Activated CD4-positive, alpha-beta T cell treated with anti-CD3 and anti-CD28 coated beads for 36 hours (primary cell): ENCODE results near the gene TIMM10B. TPM values are rescaled to one million over a fixed set of nuclear protein-coding genes. Genes with fewer than 3 reads are reported as not detected.

ENCODE experiments used
- ATAC-seq: fragments of 200-7000 bp; cut with Tn5 transposase; one replicate; pipeline ENCODE4 v1.10.0; 2021; ENCODE audit warnings: mild to moderate bottlenecking, moderate library complexity
- CTCF ChIA-PET: fragments of 350-600 bp; sonication (Branson Sonifier 250); formaldehyde crosslinking; loops from one replicate; lab custom pipeline; 2021; ENCODE audit warnings: antibody characterized with exemption; lab: Charles Lee
- POLR2A ChIA-PET: fragments of 350-600 bp; sonication (Branson Sonifier 250); formaldehyde crosslinking; loops from one replicate; lab custom pipeline; 2021; ENCODE audit warnings: antibody characterized with exemption, inconsistent platforms; lab: Charles Lee
- DNase-seq: peaks from one replicate; pipeline ENCODE4 v3.0.0-alpha.2; 2020
- H3K27ac Mint-ChIP-seq: one replicate; pipeline ENCODE4 v1.8.0; 2021; ENCODE audit warnings: mixed read lengths
- H3K27me3 Mint-ChIP-seq: one replicate; pipeline ENCODE4 v1.8.0; 2021; ENCODE audit warnings: mixed read lengths
- H3K36me3 Mint-ChIP-seq: one replicate; pipeline ENCODE4 v1.8.0; 2021; ENCODE audit warnings: low read depth, mixed read lengths
- H3K4me1 Mint-ChIP-seq: one replicate; pipeline ENCODE4 v1.8.0; 2021; ENCODE audit warnings: mixed read lengths
- H3K4me3 Mint-ChIP-seq: one replicate; pipeline ENCODE4 v1.8.0; 2021; ENCODE audit warnings: mild to moderate bottlenecking, moderate library complexity, mixed read lengths
- H3K9me3 Mint-ChIP-seq: one replicate; pipeline ENCODE4 v1.8.0; 2021; ENCODE audit warnings: low read depth, mixed read lengths
- intact Hi-C, 2 experiments: fragments of 100-400 bp; cut with DNase I in 1 of 2; cut with micrococcal nuclease in 1 of 2; formaldehyde crosslinking; loops; one replicate each; pipeline versions ENCODE4 v1.14.2 to v1.15.1; 2022 to 2024; cut with DNase I, micrococcal nuclease
- total RNA-seq, 2 experiments: library from RNA; stranded (reverse); gene quantifications; one replicate each; pipeline ENCODE4 v1.2.3, GENCODE V29; 2021

Gene TIMM10B, protein sequence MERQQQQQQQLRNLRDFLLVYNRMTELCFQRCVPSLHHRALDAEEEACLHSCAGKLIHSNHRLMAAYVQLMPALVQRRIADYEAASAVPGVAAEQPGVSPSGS
- total RNA-seq, result 10 to 100 TPM; 27.1 to 39.2 TPM

DNA sequence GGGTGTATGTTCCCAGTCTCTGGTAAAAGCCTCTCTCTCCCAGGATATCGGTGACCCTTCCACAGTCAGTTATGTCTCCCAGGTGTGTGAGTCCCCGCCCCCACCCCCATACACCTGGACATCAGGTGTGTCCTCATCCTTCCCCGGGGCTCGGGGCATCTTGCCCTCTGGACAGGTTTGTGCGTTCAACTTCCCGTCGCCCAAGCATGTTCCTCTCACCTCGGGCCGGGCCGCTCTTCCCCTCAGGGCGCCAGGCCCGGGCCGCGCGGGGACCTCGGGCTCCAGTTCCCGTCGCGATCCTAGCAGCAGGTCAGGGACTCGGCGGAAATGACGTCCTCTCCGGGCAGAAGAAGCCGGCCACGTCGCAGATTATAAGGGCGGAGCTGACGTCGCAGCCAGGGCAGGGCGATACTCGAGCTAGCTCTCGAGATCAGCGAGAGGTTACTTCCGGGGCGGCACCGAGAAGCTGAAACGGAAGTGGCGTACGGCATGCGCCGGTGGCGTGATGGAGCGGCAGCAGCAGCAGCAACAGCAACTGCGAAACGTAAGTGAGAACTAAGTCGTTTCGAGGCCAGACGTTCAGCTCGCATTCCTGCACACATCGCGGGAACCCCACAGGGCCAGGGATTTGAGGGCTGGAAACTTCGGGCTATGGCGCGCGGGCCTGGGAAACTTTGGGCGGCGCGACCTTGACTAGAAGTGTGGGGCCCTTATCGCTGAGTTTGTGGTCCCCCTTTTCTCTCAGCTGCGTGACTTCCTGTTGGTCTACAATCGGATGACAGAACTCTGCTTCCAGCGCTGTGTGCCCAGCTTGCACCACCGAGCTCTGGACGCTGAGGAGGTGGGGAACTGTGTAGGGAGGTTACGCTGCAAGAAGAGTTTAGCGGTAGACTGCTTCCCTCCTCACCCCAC lies at the start of gene TIMM10B, which contains the start of gene ARFIP2:
TSS of gene TIMM10B (plus strand) at position 490 of the 912 bp plus-strand sequence. CDS start at position 506, 16 bp downstream.
TSS of gene ARFIP2 (minus strand) at position 320 of the 912 bp plus-strand sequence. CDS start 910 bp downstream, outside the sequence.
- POLR2A ChIA-PET, result interaction anchor here (0.7 to 1.3 kb wide), 9 partner anchors 9 to 247 kb away, joined by 3 to 7 read pairs (median 4); partner anchors contain the start of genes FHIP1B, MRPL17, SMPD1 and TAF10
- peak; percentile 99 for DNase-seq
- Mint-ChIP-seq H3K27ac (peak within 1 kb of the TSS; percentile 92), H3K9me3 (no peaks in the 10 kb centered on the region), H3K36me3 (peaks cover 22% of the 10 kb centered on the region), H3K4me3 (peak within 1 kb of the TSS; percentile 80), H3K4me1 (peaks cover 30% of the 10 kb centered on the region), H3K27me3 (no peaks in the 10 kb centered on the region)
- CTCF ChIA-PET, result interaction anchor here (0.6 to 2.2 kb wide), 15 partner anchors 13 to 478 kb away, joined by 3 to 15 read pairs (median 4); partner anchors contain the start of genes HPX, MRPL17 and SMPD1
- peak; percentile 98 for ATAC-seq
- intact Hi-C loops, result loop anchor here (1.0 to 10.0 kb wide), 17 partner anchors 51 to 1034 kb away; partner anchors contain the start of genes APBB1 (in 2 of the 2), FHIP1B (in 2 of the 2), ILK (in 2 of the 2) and MRPL17 (in 2 of the 2)

DNA sequence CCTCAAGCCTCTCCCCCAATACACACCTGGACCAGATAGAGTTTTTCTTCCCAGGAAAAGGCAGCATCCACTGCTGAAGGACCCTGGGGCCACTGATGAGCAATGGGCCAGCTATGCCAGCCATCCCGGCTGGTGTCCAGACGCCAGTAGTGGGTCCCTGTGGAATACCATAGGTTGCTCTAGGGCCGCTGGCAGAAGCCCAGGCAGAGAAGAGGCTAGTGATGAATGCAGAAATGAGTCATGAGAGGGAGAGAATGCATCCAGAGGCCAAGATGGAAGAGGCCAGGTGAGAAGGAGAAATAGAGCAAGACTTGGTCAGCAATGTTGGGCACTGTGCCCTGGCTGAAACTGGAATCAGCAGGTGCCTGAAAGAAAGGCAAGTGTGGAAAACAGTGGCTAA lies 49.4 kb upstream of the TIMM10B start:
- no peak overlapping the region for H3K27ac Mint-ChIP-seq
- no peaks in the 10 kb centered on the region for H3K36me3 Mint-ChIP-seq
- peaks cover 5% of the 10 kb centered on the region for H3K4me1 Mint-ChIP-seq
- ATAC-seq (no peak), DNase-seq (no peak)
- ChIA-PET POLR2A (no interaction called here), CTCF (interaction anchor here (2.2 kb wide), 1 partner anchor 53 kb away, joined by 18 read pairs; no protein-coding TSS in a partner anchor)
- no peaks in the 10 kb centered on the region for H3K27me3 Mint-ChIP-seq
- intact Hi-C loops, result no loop called here
- no peak overlapping the region for H3K4me3 Mint-ChIP-seq
- no peaks in the 10 kb centered on the region for H3K9me3 Mint-ChIP-seq

DNA sequence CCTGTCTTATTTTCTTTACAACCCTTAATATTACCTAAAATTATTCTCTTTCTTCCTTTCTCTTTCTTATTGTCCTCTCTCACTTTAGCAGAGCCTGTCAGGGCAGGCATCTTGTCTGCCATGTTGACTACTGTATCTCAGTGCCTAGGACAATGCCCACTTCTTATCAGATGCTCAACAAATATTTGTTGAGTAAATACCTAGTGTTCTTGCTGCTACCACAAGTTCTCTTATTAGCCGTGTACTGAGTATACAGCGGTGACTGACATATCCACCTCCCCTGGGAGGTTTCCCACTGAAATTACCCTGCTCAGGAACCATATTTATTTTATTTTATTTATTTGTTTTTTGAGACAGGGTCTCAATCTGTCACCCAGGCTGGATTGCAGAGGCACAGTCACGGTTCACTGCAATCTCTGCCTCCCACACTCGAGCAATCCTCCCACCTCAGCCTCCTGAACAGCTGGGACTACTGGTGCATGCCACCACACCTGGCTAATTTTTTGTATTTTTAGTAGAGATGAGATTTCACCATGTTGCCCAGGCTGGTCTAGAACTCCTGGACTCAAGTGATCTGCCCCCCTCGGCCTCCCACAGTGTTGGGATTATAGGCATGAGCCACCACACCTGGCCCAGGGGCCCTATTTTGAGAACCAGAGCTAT lies 47.2 kb upstream of the TIMM10B start:
- no peaks in the 10 kb centered on the region for H3K27me3 Mint-ChIP-seq
- ATAC-seq, result no peak
- DNase-seq, result no peak
- intact Hi-C loops, result no loop called here
- no peak overlapping the region for H3K27ac Mint-ChIP-seq
- no peak overlapping the region for H3K4me3 Mint-ChIP-seq
- H3K36me3 Mint-ChIP-seq, result no peaks in the 10 kb centered on the region
- POLR2A ChIA-PET, result no interaction called here
- CTCF ChIA-PET, result interaction anchor here (0.6 to 3.6 kb wide), 6 partner anchors 10 to 442 kb away, joined by 3 to 10 read pairs (median 4); no protein-coding TSS in a partner anchor
- peaks cover 5% of the 10 kb centered on the region for H3K4me1 Mint-ChIP-seq
- no peaks in the 10 kb centered on the region for H3K9me3 Mint-ChIP-seq

DNA sequence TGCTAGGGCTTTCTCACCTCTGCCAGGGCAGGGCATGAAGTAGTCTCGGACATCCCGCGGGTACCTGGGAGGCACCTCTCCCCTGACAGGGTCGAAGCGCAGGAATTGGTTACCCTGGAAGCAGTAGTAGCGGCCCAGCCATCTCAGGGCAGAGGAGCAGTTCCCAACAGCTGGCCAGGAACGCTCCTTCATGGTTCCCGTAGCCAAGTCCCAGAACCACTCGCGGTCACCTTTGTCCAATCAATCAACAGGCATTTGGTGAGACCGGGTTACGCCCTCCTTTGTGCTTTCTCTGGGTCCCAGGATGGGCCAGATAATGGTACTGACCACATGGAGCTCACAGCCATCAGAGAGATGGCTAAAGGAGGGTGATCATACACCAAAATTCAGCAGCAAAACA lies 43.9 kb upstream of the TIMM10B start:
- Mint-ChIP-seq H3K36me3 (no peaks in the 10 kb centered on the region), H3K27me3 (no peaks in the 10 kb centered on the region), H3K9me3 (no peaks in the 10 kb centered on the region), H3K4me3 (no peak overlapping the region), H3K4me1 (peaks cover 3% of the 10 kb centered on the region), H3K27ac (no peak overlapping the region)
- no peak for ATAC-seq
- POLR2A ChIA-PET, result no interaction called here
- intact Hi-C loops, result no loop called here
- DNase-seq, result no peak
- CTCF ChIA-PET, result interaction anchor here (0.8 to 11.8 kb wide), 5 partner anchors 11 to 74 kb away, joined by 3 to 536 read pairs (median 6); no protein-coding TSS in a partner anchor

DNA sequence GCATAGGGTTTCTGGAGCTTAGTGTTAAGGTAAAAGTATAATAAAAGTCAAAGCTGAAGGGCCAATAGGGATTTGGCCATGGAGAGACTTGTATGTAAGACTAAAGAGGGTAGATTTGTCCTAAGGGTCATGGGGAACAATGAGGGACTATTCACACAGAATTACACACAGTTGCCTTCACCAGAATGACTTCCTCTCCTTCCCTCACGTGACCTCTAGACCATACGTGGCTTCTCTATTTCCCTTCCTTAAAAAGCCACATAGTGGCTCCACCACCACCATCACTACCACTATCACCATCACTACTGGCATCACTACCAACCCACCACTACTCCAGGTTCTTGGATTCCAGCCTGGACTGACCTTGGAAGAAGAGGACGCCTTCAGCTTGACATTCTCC lies 43.3 kb upstream of the TIMM10B start:
- intact Hi-C loops, result loop anchor here in 1 of 2 experiments (2.0 kb wide), 1 partner anchor 269 kb away; no protein-coding TSS in a partner anchor
- POLR2A ChIA-PET, result no interaction called here
- Mint-ChIP-seq H3K27ac (no peak overlapping the region), H3K27me3 (no peaks in the 10 kb centered on the region), H3K9me3 (no peaks in the 10 kb centered on the region), H3K36me3 (no peaks in the 10 kb centered on the region), H3K4me3 (no peak overlapping the region), H3K4me1 (peaks cover 3% of the 10 kb centered on the region)
- DNase-seq (no peak), ATAC-seq (no peak)
- CTCF ChIA-PET, result interaction anchor here (0.8 to 11.8 kb wide), 9 partner anchors 8 to 88 kb away, joined by 3 to 536 read pairs (median 4); no protein-coding TSS in a partner anchor

DNA sequence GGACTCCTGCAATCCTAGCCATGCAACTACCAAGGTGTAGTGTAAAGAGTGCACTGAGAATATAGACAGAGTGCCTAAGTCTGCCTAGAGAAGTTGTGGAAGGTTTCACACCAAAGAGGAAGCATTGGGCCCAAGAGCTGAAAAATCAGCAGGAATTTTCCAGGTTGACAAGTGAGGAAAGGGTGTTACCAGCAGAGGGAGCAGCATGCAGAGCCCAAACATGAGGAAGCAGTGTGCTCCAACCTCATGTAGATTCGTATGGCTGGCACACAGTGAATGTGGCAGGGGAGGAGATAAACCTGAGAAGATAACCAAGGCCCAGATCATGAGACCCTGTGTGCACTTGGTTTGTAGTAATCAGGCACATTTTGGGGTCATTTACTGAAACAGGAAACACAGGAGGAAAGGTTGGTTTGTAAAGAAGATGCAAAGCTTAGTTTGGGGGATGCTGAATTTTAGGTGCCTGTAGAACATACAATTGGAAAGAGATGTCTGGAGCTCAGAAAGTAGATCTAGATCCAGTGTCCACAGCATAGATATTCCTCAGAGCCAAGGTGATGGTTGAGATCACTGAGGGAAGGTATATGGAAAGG lies 42.2 kb upstream of the TIMM10B start:
- Mint-ChIP-seq H3K27me3 (no peaks in the 10 kb centered on the region), H3K4me3 (no peak overlapping the region), H3K36me3 (no peaks in the 10 kb centered on the region), H3K27ac (no peak overlapping the region), H3K9me3 (no peaks in the 10 kb centered on the region), H3K4me1 (peaks cover 3% of the 10 kb centered on the region)
- POLR2A ChIA-PET, result no interaction called here
- CTCF ChIA-PET, result interaction anchor here (0.6 to 11.8 kb wide), 14 partner anchors 9 to 87 kb away, joined by 3 to 536 read pairs (median 4); partner anchors contain the start of gene SMPD1
- ATAC-seq (peak; percentile 68), DNase-seq (peak; percentile 59)
- intact Hi-C loops, result loop anchor here in 1 of 2 experiments (2.0 kb wide), 1 partner anchor 268 kb away; no protein-coding TSS in a partner anchor

DNA sequence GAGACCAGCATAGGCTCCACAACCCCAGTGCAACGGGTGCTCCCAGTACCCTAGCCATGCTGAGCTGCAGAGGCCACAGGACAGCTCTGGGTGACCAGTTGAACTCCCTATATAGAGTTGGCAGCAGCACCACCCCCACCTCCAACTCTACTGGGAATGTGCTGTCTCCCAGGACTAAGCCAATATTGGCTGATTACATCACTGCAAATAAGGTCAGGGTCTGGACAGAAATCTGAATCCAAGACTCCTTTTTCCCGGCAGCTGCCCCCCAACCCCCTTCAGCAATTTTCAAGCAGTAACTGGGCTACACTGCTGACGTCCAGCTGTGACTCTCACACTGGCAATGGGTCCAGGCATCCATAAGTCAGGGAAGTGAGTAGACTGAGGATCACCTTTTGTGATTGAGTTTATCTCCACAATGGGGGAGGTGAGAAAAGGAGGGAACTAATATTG lies 40.4 kb upstream of the TIMM10B start, which contains the start of gene HPX:
TSS of gene HPX (minus strand) at position 82 of the 453 bp plus-strand sequence. CDS start at position 58, 24 bp downstream.
- POLR2A ChIA-PET, result no interaction called here
- DNase-seq, result no peak

DNA sequence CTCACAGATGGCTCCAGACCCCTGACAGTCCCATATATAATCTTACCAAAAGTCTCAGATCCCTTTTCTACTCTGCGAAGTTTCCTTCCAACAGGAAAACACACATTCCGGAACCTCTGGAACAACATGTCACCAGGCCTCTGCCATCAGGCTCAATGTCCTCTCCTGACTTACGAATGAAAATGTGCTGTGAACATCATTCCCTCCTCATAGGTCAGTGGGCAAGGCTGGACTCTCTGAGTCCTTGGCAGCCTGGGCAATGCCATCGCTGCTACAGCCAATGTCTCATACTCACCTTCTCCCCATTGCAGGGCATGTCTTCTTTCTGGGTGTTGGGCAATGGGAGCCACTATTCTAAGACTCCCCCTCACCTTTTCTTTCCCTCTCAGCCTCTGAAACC lies 38.9 kb upstream of the TIMM10B start:
- ChIA-PET CTCF (interaction anchor here (0.6 to 11.8 kb wide), 11 partner anchors 13 to 227 kb away, joined by 3 to 536 read pairs (median 10); partner anchors contain the start of genes ARFIP2 and TIMM10B), POLR2A (no interaction called here)
- intact Hi-C loops, result loop anchor here in 1 of 2 experiments (5.0 kb wide), 1 partner anchor 315 kb away; no protein-coding TSS in a partner anchor
- DNase-seq (no peak), ATAC-seq (no peak)
- Mint-ChIP-seq H3K4me1 (no peaks in the 10 kb centered on the region), H3K36me3 (no peaks in the 10 kb centered on the region), H3K27me3 (no peaks in the 10 kb centered on the region), H3K9me3 (no peaks in the 10 kb centered on the region), H3K27ac (no peak overlapping the region), H3K4me3 (no peak overlapping the region)

More for the DNA sequence above, 40.4 kb upstream of the TIMM10B start, which contains the start of gene HPX:
- Mint-ChIP-seq H3K27me3 (no peaks in the 10 kb centered on the region), H3K4me1 (peaks cover under 1% of the 10 kb centered on the region), H3K36me3 (no peaks in the 10 kb centered on the region), H3K9me3 (no peaks in the 10 kb centered on the region), H3K4me3 (no peak within 1 kb of the TSS), H3K27ac (no peak within 1 kb of the TSS)
- CTCF ChIA-PET, result interaction anchor here (0.8 to 11.8 kb wide), 13 partner anchors 14 to 265 kb away, joined by 3 to 536 read pairs (median 5); partner anchors contain the start of genes ARFIP2 and TIMM10B
- ATAC-seq, result no peak
- intact Hi-C loops, result loop anchor here in 1 of 2 experiments (5.0 kb wide), 1 partner anchor 316 kb away; no protein-coding TSS in a partner anchor

DNA sequence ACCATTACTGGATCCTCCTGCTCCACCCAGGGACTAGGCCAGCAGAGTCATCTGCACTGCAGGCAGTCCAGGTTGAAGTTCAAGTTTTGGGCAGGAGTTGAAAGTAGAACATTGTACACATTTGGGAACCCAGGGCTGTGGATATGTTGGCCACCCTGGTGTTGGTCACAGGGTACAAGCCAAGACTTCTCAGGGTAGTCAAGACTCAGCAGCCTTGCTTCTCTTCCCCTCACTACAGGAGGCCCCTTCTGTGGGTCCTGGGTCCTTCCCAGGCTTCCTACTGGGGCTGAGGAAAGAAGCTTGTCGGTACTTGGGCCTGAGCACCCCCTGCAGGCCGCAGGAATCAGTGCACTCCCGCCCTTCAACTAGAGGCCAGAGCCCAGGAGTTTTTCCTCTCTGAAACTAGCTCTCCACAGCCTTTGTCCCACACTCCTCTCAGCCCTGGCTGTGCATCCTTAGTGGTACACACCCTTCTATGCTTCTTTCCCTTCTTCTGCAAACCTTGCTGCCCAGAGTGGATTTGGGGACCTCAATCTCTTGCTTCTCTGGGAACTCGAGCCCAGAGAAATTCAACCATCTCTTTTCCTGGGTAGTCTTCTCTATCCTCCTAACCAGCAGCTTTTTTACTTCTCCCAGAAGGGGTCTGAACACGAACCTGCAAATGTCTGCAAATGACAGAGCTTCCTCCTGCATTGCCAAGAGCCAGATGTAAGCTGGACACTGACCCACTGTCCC lies 37.9 kb upstream of the TIMM10B start:
- peak; percentile 74 for DNase-seq
- no peaks in the 10 kb centered on the region for H3K4me1 Mint-ChIP-seq
- no peaks in the 10 kb centered on the region for H3K27me3 Mint-ChIP-seq
- ChIA-PET CTCF (interaction anchor here (0.6 to 11.8 kb wide), 41 partner anchors 9 to 427 kb away, joined by 3 to 536 read pairs (median 6); partner anchors contain the start of genes ARFIP2, SMPD1, TIMM10B and TPP1), POLR2A (interaction anchor here (1.5 kb wide), 1 partner anchor 65 kb away, joined by 19 read pairs; no protein-coding TSS in a partner anchor)
- intact Hi-C loops, result loop anchor here (1.0 to 5.0 kb wide), 2 partner anchors 64 to 314 kb away; no protein-coding TSS in a partner anchor
- peak; percentile 86 for ATAC-seq
- no peak overlapping the region for H3K4me3 Mint-ChIP-seq
- no peaks in the 10 kb centered on the region for H3K9me3 Mint-ChIP-seq
- H3K36me3 Mint-ChIP-seq, result no peaks in the 10 kb centered on the region
- no peak overlapping the region for H3K27ac Mint-ChIP-seq
